Spinal cord (tissue), 10 donors: ENCODE data around the gene PXK. TPM values are rescaled to one million over a fixed set of nuclear protein-coding genes. Genes with fewer than 3 reads are reported as not detected.
A peak's percentile ranks its signal among the peaks of the same experiment; 100 is the strongest.

Experiments
- DNase-seq, 6 donors: peaks; one replicate each; pipeline versions ENCODE4 v3.0.0 to v3.0.0-alpha.2; 2013 to 2015; ENCODE audit warnings: low spot score in 6 of 6, low read depth in 4 of 6
- H3K27ac ChIP-seq: one replicate; pipeline ENCODE4 v1.5.1; 2013; ENCODE audit warnings: low read depth, low read length, control low read depth
- H3K27me3 ChIP-seq: one replicate; pipeline ENCODE4 v1.6.1; 2013; ENCODE audit warnings: low read length; ENCODE audit not compliant: control insufficient read depth, insufficient read depth
- H3K36me3 ChIP-seq: one replicate; pipeline ENCODE4 v1.6.1; 2013; ENCODE audit warnings: low read length; ENCODE audit not compliant: control insufficient read depth, insufficient read depth
- H3K4me1 ChIP-seq: one replicate; pipeline ENCODE4 v1.6.1; 2013; ENCODE audit warnings: low read length; ENCODE audit not compliant: control insufficient read depth, insufficient read depth
- H3K4me3 ChIP-seq: one replicate; pipeline ENCODE4 v1.5.1; 2013; ENCODE audit warnings: low read depth, low read length, control low read depth
- H3K9me3 ChIP-seq: one replicate; pipeline ENCODE4 v1.6.1; 2013; ENCODE audit warnings: low read length; ENCODE audit not compliant: control insufficient read depth, insufficient read depth
- WGBS: methylation state at CpG from one replicate; pipeline ENCODE4 v1.1.5; 2013; ENCODE audit warnings: missing lambda C conversion rate; ENCODE audit not compliant: insufficient coverage; 5-methylcytosine and 5-hydroxymethylcytosine counted together
- polyA plus RNA-seq, 2 donors: library from polyadenylated mRNA; unstranded; fragments of 120-200 nt; gene quantifications; one replicate each; pipeline ENCODE4 v1.2.1, GENCODE V29; 2013; ENCODE audit not compliant: insufficient read length in 2 of 2
- total RNA-seq, 2 donors: library from RNA; depleted of rRNA in 1 of 2; stranded (reverse); fragments of 120-200 nt in 1 of 2; fragments of >200 nt in 1 of 2; gene quantifications; one replicate each; pipeline versions ENCODE4 v1.2.3 to v1.2.4, GENCODE V29; 2013 to 2014
- donor health status: healthy.

Gene PXK
- total and polyA plus RNA-seq, 4 donors: 33.9 to 53.3 (median 43.8) TPM

- H3K9me3 ChIP-seq: peaks cover 4% of the 10 kb centered on the region
- H3K4me3 ChIP-seq: no peak overlapping the region
- no peak overlapping the region for H3K27ac ChIP-seq
- peaks cover 4% of the 10 kb centered on the region for H3K27me3 ChIP-seq
- H3K4me1 ChIP-seq: peaks cover 14% of the 10 kb centered on the region
- 8% methylated on average over 3 of the region's 5 CpGs for WGBS
- peak in 2 of 6 donors; percentile 29 to 45 for DNase-seq
- peaks cover 14% of the 10 kb centered on the region for H3K36me3 ChIP-seq
Measured at GRCh38 chr3:58296269-58296668, 36.4 kb upstream of the PXK start.

GRCh38 chr3:58296843-58297242 is 35.8 kb upstream of the PXK start:
- Histone ChIP-seq H3K27me3 (peaks cover 4% of the 10 kb centered on the region), H3K4me1 (peaks cover 14% of the 10 kb centered on the region), H3K36me3 (peaks cover 13% of the 10 kb centered on the region), H3K27ac (no peak overlapping the region), H3K9me3 (peaks cover 4% of the 10 kb centered on the region), H3K4me3 (no peak overlapping the region)
- WGBS: 86% methylated on average over 5 of the region's 6 CpGs
- DNase-seq: no peak

- Histone ChIP-seq H3K27ac (no peak overlapping the region), H3K9me3 (peaks cover 4% of the 10 kb centered on the region), H3K36me3 (peaks cover 6% of the 10 kb centered on the region), H3K4me3 (no peak overlapping the region), H3K4me1 (peaks cover 14% of the 10 kb centered on the region), H3K27me3 (peaks cover 4% of the 10 kb centered on the region)
- 65% methylated on average over 3 of the region's 3 CpGs for WGBS
- DNase-seq: no peak
Measured at GRCh38 chr3:58298190-58298589, 34.5 kb upstream of the PXK start.

GRCh38 chr3:58299075-58299474 is 33.6 kb upstream of the PXK start:
- peaks cover 10% of the 10 kb centered on the region for H3K4me1 ChIP-seq
- WGBS: no CpG with 5 or more reads among the region's 2 CpGs
- peaks cover 4% of the 10 kb centered on the region for H3K27me3 ChIP-seq
- no peak for DNase-seq
- no peaks in the 10 kb centered on the region for H3K36me3 ChIP-seq
- no peak overlapping the region for H3K27ac ChIP-seq
- H3K9me3 ChIP-seq: peaks cover 4% of the 10 kb centered on the region
- H3K4me3 ChIP-seq: no peak overlapping the region

- Histone ChIP-seq H3K27me3 (peaks cover 4% of the 10 kb centered on the region), H3K36me3 (no peaks in the 10 kb centered on the region), H3K27ac (no peak overlapping the region), H3K4me1 (peaks cover 10% of the 10 kb centered on the region), H3K9me3 (peaks cover 4% of the 10 kb centered on the region), H3K4me3 (no peak overlapping the region)
- 10% methylated on average over 5 of the region's 8 CpGs for WGBS
- peak in 4 of 6 donors; percentile 49 to 89 (median 58) for DNase-seq
Measured at GRCh38 chr3:58299839-58300516, 32.7 kb upstream of the PXK start.

GRCh38 chr3:58305882-58306711 is 26.6 kb upstream of the PXK start, which contains the start of the genes HTD2 and RPP14:
Gene HTD2 (plus strand): TSS chr3:58306520. CDS start chr3:58317614, 11,094 bp downstream.
Gene RPP14 (plus strand): TSS chr3:58306245. CDS start chr3:58310330, 4,085 bp downstream.
- Histone ChIP-seq H3K27me3 (peaks cover 1% of the 10 kb centered on the region), H3K27ac (peak within 1 kb of the TSS; percentile 98), H3K36me3 (peaks cover 13% of the 10 kb centered on the region), H3K4me1 (peaks cover 16% of the 10 kb centered on the region), H3K4me3 (peak within 1 kb of the TSS; percentile 96), H3K9me3 (no peaks in the 10 kb centered on the region)
- peak; percentile 96 to 100 (median 98) for DNase-seq
- WGBS: 4% methylated on average over 71 of the region's 71 CpGs

- no peaks in the 10 kb centered on the region for H3K9me3 ChIP-seq
- WGBS: 67% methylated on average over 3 of the region's 10 CpGs
- H3K27ac ChIP-seq: peak overlapping the region; percentile 98
- H3K4me3 ChIP-seq: peak overlapping the region; percentile 96
- no peaks in the 10 kb centered on the region for H3K27me3 ChIP-seq
- H3K36me3 ChIP-seq: peaks cover 29% of the 10 kb centered on the region
- peaks cover 16% of the 10 kb centered on the region for H3K4me1 ChIP-seq
- DNase-seq: peak in 2 of 6 donors; percentile 48 to 59
Measured at GRCh38 chr3:58307639-58308215, 25.0 kb upstream of the PXK start.

GRCh38 chr3:58308728-58309127 is 24.0 kb upstream of the PXK start:
- Histone ChIP-seq H3K27ac (no peak overlapping the region), H3K4me3 (no peak overlapping the region)
- 20% methylated on average over 1 of the region's 1 CpG for WGBS

GRCh38 chr3:58317811-58318210 is 14.9 kb upstream of the PXK start:
- no peak overlapping the region for H3K27ac ChIP-seq

More at GRCh38 chr3:58308728-58309127, 24.0 kb upstream of the PXK start:
- H3K27me3 ChIP-seq: no peaks in the 10 kb centered on the region
- peaks cover 38% of the 10 kb centered on the region for H3K36me3 ChIP-seq
- H3K9me3 ChIP-seq: no peaks in the 10 kb centered on the region
- peaks cover 16% of the 10 kb centered on the region for H3K4me1 ChIP-seq
- no peak for DNase-seq

More at GRCh38 chr3:58317811-58318210, 14.9 kb upstream of the PXK start:
- no peak for DNase-seq
- Histone ChIP-seq H3K4me1 (no peaks in the 10 kb centered on the region), H3K36me3 (peaks cover 36% of the 10 kb centered on the region), H3K4me3 (no peak overlapping the region), H3K27me3 (no peaks in the 10 kb centered on the region), H3K9me3 (no peaks in the 10 kb centered on the region)
- WGBS: 100% methylated on average over 1 of the region's 2 CpGs
